Activated CD8-positive, alpha-beta memory T cell treated with anti-CD3 and anti-CD28 coated beads for 48 hours (primary cell): ENCODE measurements around the gene CYP3A4.
"Not testable (repeated sequence)": the region's sequence is repeated elsewhere in the genome, so short reads cannot be mapped to it uniquely, and the experiment has no call there.

Experiments used
- DNase-seq, 3 experiments: peaks; one replicate each; pipeline ENCODE4 v3.0.0-alpha.2; 2020; ENCODE audit warnings: low read depth in 2 of 3, low spot score in 2 of 3

Gene CYP3A4

DNA sequence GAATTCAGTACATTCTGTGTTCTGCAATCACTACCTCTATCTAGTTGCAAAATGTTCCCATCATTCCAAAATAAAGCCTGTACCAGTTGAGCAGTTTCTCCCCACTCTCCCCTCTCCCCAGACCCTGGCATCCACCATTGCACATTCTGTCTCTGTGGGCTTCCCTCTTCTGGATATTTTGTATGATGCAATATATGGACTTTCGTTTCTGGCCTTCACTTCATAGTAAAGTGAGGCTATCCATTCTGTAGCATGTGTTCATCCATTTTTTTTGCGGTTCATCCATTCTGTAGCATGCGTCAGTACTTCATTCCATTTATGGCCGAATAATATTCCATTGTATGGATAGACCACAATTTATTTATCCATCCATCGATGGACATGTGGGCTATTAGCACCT lies 9.5 kb upstream of the CYP3A4 start:
- no peak for DNase-seq

DNA sequence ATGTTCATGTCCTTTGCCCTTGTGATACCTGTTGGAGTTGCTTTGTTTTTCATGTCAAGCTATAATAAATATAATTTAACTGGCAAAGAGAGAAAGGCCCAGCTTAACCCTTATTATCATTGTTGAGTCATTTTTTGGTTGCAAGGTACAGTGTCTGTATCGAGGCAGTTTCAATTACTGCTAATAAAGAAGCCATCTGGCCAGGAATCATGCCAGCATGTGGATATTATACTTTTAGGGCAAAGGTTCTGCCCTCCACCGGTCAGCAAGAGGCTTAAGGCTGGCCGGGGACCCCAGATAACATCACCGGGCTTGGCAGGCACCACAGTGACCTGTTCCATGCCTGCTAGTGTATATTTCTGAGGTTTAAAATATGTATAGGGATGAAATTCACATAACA lies 9.0 kb upstream of the CYP3A4 start:
- DNase-seq, result no peak

DNA sequence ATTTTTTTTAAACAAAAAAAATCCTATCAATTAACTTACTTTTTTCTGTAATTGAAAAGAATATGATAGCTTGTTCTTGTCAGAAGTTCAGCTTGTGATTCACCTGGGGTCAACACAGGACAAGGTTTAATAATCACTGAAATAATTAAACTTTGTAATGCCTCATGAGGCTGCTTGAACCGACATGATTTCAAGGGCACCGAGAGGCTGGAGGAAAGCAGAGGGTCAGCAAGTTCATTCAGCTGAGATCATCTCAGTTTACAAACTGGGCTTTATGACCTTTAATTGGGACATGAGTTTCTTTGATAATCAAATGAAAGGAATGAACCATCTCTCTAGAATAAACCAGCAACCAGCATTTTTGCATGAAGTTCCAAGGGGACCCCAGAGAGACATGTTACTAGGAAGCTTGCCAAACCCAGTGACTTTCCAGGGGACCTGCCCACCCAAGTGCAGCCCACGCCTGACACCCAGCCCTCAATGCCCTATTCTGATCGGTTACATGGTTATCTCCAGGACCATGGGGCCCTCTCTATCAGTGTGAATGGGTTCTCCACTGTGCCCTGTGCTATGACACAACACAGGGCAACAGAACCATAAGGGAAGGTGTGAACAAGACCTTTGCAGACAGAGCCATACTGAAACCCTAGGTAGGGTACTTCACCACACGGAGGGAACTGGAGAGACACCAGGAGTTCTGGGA lies 7.8 kb upstream of the CYP3A4 start:
- DNase-seq, result no peak

DNA sequence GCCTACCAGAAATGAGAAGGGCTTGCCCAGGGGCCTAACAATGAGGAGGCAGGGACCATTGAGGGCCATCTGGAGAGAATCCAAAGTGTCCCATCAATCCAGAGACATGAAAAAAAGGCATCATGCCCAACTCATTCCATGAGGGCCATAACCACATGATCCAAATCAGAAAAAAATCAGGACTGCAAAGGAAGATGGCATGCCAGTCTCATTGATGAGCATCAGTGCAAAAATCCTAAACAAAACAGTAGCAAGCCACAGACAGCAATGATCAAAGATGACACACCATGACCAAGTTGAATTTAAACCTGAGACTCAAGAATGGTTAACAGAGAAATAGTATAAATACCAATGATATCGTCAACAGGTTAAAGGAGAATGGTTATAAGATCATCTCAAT lies 7.0 kb upstream of the CYP3A4 start:
- no peak for DNase-seq

DNA sequence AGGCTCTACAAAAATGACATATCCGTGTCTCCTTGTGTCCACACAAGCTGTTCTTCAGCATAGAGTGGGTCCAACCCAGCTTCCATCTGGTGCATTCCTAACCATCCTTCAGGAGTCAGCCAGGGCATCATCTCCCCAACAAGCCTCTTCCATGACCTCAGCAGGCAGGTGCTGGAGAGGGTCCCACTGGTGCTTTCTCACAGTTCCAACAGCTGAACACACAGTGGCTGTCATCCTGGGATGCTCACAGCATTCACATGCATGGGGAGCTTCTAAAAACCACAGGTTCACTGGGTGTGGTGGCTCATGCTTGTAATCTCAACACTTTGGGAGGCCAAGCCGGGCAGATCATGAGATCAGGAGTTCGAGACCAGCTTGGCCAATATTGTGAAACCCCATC lies 6.4 kb upstream of the CYP3A4 start:
- DNase-seq, result no peak

DNA sequence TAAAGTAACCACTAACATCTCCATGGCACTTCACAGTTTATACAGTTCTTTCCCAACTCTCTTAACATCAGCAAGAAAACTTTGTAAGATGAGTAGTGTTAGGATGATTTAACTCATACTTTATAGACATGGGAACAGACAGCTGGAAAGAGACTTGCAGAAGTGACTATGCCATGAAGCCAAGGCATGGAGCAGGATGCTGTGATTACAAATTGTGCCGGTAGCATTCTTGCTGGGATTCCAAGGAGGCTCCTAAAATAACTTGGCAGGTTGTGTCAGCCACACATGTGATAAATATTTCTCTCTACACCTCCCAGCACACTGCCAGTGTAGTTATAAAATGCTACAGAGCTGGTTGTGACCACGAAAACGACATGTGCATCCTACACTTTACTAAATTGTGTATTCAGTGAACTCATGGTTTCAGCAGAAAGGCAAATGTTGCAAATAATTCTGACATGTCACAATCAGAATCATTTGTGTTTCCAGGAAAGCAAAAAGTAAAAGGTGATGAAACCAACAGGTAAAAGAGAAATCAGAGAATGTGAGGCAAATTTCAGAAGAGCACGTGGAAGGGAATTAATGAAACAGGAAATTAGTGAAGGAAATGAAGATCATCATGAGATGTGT lies 5.6 kb upstream of the CYP3A4 start:
- DNase-seq, result no peak

DNA sequence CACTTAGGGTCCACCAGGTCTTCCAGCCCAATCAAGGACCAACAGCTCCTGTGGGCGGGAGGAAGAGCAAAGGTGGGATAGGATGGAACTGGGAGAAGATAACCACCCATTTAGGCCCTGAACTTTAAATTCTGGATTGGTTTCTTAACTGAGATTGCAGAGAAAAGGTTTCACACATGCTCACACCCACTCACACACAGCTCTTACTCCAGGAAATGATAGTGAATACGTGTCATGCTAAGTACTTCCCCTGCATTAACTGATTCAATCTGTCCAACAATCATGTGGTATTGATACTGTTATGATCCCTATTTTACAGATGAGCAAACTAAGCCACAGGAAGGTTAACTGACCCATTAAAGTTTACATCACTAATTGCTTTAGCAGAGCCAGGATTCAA lies 4.6 kb upstream of the CYP3A4 start:
- DNase-seq, result no peak

DNA sequence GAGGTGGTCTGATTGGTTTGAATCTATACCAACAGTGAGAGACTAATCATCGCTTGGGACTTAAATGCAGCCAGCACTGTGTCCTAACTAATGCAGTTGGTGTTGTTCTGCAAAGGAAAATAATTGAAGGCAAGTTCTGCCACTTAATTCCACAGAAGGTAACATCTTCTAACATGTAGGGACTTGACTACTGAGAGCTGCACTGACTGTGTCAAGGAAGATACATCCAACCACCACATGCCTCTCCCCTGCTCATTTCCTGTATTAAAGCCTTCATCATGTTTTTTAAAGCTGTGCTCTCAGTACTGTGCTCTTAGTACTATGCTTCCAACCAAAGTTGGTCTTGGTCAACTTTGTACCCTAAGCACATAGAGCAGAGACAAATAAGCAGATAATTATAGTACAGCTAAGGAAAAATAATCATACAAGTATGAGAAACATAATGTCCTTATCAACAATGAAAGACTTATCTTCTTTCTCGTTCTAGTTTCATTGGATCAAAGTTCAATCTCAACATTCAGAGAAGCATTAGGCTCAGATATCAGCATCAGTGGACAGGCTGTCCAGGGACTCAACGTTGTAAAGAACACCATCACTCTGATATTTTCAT lies 2.8 kb upstream of the CYP3A4 start:
- no peak for DNase-seq

DNA sequence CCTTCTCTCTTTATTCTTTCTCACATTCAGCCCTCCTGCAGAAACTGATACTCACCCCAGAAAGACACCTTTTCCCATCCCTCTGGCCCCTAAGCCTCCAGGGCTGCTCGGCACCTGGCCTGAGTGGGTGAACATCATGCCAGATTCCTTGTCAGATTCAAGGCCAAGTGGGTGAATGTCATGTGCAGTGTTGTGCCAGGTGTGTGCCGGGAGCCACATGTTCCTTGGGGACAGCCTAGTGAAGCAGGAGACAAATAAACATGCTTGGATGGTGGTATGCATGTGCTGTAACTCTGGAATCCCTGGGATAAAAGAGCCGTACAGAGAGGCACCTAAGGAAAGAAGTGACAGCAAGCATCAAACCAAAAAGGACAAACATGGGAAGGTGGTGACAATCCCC lies 1.7 kb upstream of the CYP3A4 start:
- not testable (repeated sequence) for DNase-seq

DNA sequence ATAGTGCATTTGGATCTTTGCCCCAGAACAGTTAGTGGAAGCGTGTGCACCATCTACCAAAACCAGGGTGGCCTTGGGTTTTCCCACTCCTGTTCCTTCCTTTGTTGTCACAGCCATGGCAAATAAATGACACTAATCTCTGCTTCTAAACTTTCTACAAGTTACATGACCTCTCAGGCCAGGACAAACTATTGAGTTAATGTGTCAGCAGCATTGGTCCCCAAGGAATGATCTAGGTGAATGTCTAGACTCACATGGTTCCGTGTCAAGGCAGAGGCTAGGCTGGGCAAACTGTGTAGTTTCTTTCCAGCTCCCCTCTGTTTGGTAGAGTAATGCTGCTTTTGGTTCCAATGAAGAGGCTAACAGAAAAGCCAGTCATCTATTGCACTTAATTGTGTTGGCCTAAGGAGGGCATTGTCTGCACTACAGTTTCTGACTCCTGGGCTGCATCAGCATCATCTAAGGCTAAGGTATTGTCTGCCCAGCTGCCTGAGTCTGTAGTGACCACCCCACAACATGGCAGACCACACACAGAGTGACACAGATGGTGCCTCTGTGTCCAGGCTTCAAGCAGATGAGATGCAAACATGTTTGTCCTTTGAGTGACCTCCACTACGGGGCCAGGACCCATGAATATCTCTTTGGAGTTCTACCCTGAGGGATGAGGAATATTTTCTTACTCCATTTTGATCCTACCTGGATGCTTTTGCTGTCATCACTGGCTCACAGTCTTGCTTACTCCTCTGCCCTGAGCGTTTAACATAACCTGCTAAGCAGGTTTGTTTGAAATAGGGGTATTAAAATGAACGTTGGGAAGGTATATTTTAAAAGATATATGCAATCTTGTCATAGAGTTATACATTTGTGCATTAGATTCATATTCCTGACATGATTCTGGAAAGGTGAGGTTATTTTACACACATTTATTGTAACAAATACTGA lies 1.7 kb downstream of the CYP3A4 start:
- DNase-seq, result no peak

DNA sequence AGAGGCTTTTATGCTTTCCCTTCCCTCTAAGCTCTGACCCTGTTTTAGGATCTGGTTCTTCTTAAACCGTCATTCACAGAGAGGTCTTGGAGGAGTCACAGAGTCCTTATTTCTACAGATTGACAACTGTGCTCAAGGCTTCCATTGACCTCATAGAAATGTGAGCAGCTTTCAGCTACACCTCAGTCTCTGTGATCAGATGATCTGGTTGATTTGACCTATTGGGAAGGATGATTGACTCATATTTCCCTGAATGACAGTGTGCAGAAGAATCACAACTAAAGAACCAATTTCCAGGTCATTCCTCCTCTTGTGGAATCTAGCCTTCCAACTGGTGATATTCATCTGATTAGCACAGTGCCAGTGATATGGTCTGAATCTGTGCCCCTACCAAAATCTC lies 3.4 kb downstream of the CYP3A4 start:
- no peak for DNase-seq

DNA sequence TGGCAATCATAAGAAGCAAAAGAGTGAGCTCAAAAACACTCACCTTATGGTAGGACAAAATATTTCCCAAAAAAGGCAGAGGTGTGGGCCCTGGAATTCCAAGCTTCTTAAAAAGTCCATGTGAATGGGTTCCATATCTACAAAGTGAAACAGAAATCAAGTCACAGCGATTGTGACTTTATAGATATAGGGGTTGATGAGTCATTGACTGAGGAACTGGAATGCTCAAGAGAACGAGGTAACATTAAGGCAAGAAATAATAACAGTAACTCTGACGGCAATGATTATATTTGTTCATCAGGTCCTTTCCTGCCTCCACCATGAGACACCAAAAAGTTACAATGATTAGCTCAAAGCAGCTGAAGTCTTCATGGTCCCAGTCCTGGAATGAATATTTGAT lies 4.0 kb downstream of the CYP3A4 start:
- no peak for DNase-seq

DNA sequence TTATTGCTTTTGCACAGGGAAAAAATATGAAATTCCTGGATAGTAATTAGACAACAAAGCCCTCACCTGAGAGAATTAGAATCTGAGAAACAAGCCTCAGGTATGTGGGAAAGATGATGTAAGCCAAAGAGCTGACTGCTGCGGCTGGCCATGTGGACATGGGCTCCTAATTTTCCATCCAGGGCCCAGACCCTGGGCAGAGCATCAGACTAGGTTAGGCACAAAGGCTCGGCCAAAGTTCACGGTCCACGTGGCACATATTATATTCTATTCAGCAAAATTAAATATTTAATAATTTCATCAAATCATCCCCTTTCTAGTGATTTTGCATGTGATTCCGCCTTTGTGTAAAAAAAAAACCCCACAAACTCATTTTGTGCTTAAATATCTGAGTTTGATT lies 5.1 kb downstream of the CYP3A4 start:
- DNase-seq, result no peak

DNA sequence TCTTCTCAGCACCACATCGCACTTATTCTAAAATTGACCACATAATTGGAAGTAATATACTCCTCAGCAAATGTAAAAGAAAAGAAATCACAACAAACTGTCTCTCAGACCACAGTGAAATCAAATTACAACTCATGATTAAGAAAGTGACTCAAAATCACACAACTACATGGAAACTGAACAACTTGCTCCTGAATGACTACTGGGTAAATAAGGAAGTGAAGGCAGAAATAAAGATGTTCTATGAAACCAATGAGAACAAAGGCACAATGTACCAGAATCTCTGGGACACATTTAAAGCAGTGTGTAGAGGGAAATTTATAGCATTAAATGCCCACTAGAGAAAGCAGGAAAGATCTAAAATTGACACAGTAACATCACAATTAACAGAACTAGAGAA lies 10.6 kb downstream of the CYP3A4 start:
- DNase-seq, result not testable (repeated sequence)

DNA sequence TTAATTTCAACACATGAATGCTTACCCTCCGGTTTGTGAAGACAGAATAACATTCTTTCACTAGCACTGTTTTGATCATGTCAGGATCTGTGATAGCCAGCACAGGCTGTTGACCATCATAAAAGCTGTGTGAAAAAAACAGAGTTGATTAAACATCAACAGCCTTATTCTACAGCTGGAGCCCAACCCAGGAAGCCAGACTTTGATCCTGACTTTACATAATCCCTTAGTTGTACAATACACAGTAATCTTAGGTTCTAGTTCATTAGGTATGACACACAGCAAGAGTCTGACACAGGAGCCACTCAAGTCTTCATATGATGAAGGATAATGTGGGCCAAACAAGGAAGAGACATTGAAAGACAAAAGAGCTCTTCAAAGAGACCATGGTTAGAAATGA lies 11.4 kb downstream of the CYP3A4 start:
- DNase-seq, result no peak

DNA sequence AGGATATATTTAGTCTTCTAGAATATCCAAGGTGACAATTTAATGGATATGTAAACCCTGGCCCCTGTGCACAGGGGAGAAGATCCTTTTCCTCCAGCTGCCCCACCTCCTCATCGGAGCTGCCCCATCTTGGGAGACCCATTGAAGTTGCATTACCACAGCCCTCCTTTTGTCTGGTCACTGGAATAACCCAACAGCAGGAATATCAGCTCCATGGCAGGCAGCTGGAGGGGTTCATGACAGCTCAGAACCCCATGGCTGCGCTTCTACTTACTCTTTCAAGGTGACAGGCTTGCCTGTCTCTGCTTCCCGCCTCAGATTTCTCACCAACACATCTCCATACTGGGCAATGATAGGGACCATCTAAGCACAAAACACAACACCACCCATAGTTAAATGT lies 14.5 kb downstream of the CYP3A4 start:
- DNase-seq, result not testable (repeated sequence)

DNA sequence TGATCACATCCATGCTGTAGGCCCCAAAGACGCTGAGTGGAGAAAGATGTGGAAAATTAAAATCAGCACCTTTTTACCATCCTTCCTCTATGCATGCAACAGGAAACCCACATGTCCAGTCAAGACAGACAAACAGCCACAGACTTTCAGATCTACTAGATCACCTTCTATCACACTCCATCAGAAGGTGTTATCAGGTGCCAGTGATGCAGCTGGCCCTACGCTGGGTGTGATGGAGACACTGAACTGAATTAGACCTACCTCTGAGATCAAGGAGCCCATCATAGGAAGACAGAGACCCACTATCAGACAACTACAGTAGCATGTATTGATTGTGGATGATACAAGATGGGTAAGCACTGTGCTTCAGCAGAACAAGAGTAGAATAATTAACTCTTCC lies 15.5 kb downstream of the CYP3A4 start:
- DNase-seq, result no peak

DNA sequence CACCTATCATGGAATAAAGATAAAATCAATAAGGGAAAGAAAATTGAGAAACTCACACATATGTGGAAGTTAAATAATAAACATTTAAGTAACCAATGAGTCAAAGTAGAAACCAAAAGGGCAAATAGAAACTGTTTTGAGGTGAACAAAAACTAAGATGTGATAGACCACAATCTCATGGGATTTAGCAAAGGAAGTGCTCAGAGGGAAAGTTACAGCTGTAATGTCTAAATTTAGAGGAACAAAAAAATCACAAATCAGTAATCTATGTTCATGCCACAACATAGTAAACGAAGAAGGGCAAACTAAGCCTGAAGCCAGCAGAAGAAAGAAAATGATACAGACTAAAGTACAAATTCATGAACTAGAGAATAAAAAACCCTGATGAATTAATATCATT lies 16.3 kb downstream of the CYP3A4 start:
- DNase-seq, result no peak

DNA sequence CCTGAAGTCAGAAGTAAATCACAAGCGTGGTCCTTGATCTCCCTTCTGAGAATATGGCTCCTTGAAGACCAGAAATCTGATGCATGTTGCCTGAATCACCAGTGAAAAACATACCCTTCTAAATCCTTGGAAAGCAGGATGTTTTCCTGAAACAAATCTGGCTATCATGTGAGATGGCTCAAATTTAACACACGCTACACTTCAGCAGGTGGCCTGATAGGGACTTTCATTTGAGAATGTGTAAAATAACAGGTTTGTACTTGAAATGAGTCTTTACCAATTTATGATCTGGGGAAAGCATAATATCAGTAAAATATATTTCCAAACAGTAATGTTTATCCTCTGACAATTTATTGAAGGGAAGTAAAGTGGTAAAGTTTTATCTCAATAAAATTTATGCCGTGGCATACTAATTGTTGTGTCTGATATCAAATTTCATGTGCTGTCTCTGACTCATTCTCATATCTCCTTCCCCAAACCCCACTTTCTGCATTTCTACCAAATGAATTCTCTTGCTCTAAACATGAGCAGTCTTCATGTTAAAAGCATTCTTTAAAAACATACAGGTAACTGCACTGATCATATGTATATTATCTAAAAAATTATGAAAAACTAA lies 17.4 kb downstream of the CYP3A4 start:
- no peak for DNase-seq

DNA sequence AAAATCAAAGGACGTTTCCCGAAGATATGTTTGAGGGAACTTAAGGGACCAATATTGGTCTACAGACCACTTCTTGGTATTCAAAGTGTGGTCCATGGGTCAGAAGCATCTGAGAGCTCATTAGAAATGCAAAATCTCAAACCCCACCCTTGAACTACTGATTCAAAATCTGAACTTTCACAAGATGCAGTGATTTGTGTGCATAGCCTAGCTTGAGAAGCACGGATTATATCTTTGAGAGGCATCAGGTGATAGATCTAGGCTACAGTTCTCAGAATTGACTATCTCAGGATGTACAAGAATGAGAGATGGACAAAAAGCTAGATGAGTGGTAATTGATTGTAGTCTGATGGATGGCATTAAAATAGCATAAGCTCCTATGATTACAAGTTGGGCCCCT lies 19.5 kb downstream of the CYP3A4 start:
- no peak for DNase-seq

DNA sequence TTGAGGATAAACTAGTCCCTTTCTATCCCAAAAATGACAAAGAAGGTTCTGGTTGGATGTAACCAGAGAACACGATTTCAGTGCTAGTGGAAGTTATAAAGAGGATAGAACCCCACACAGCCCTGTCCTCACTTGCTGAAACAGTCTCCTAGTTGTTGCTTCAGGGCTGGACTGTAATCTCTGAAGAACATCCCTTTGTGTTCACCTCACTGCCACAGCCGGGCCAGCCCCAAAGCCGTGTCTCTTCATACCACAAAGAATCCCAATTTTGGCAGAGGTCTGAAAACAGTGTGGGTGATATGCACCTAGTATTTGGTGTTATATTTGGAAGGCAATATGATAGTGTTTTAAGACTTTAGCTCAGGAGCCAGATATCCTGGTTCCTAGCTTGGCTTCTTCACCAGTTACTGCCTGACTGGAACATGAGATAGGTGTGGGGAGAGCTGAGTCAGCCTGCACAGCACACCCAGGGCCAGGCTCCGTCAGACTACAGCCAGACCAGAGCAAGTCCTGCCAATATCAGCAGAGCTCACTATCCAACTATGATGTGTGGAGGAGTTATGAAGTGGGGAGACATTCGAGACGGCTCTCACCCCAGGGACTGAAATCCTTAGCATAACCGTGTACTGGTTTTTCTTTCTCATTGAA lies 21.2 kb downstream of the CYP3A4 start:
- DNase-seq, result no peak
